Measurements from ENCODE around the gene PHF1. TPM values are rescaled to one million over a fixed set of nuclear protein-coding genes. Genes with fewer than 3 reads are reported as not detected.

Gene PHF1
- total RNA-seq, 2 donors from 2014 or later, result 51.8 to 69.8 TPM

DNA sequence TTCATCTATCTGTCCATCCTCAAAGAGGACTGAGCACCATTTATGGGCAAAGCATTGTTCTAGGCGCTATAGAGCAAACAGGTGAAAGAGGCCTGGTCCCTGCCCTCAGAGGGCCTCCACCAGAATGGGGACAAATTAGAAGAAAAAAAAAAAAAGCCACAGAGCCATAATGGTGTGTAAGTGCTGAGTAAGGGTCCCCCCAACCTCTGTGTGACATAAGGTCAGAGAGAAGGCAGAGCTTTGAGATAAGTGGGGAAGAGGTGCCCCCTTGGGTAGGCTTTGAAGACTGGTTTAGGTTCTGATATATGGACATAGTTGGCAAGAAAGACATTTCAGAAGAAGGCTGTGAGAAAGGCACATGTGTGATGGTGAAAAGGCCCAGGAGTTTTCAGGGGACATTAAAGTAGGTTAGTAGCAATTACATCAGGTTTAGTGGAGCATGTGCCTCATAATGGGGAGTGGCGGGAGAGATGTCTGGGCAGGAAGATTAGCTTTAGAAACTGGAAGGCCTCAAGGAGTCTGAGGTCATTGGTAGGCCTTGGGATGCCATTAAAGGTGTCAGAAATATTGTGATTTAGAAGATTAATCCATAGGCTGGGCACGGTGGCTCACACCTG lies 28.3 kb downstream of the PHF1 start:
- H3K27ac ChIP-seq, result no peak overlapping the region
- H3K27me3 ChIP-seq, result no peaks in the 10 kb centered on the region
- no peaks in the 10 kb centered on the region for H3K9me3 ChIP-seq
- TF ChIP-seq, protein P1, sequence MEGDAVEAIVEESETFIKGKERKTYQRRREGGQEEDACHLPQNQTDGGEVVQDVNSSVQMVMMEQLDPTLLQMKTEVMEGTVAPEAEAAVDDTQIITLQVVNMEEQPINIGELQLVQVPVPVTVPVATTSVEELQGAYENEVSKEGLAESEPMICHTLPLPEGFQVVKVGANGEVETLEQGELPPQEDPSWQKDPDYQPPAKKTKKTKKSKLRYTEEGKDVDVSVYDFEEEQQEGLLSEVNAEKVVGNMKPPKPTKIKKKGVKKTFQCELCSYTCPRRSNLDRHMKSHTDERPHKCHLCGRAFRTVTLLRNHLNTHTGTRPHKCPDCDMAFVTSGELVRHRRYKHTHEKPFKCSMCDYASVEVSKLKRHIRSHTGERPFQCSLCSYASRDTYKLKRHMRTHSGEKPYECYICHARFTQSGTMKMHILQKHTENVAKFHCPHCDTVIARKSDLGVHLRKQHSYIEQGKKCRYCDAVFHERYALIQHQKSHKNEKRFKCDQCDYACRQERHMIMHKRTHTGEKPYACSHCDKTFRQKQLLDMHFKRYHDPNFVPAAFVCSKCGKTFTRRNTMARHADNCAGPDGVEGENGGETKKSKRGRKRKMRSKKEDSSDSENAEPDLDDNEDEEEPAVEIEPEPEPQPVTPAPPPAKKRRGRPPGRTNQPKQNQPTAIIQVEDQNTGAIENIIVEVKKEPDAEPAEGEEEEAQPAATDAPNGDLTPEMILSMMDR (IDR thresholded peaks at IDR 0.05), result no peak
- DNase-seq (ENCODE audit: low spot score), result no peak
- no peak overlapping the region for H3K4me3 ChIP-seq
- H3K36me3 ChIP-seq, result peaks cover 52% of the 10 kb centered on the region
- peaks cover 0 to under 1% of the 10 kb centered on the region in 2 donors for H3K4me1 ChIP-seq

DNA sequence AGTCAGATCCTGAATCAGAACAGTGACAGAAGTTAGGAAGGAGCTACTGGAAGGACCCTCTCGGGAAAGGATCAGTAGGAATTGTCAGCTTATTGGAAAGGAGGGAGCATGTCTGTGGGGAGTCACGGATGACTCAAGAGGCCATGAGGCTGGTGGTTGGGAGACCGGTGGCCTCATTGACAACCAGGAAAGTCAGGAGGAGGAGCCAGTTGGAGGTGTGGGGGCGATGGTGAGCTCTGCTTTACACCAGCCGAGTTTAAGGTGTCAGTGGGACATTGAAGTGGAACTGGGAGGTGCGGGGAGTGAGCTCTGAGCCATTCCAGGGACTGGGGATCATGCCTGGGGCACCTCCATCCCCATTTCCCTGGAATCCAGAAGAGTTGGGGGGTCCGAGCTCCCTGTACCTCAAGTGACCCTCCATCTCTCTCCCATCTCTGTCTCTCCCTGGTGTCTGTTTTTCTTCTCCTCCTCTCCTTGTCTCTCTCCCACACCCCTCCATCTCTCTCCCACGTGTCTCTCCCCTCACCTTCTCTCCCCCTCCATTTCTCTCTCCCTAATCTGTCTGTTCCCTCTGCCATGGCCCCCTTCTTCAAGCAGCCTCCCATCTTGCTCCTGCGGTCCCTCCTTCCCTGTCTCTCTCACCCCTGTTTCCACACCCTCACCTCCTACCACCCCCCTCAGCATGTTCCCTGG lies 29.3 kb downstream of the PHF1 start:
- Histone ChIP-seq H3K4me3 (no peak overlapping the region), H3K4me1 (no peaks in the 10 kb centered on the region), H3K27me3 (no peaks in the 10 kb centered on the region), H3K9me3 (no peaks in the 10 kb centered on the region), H3K27ac (no peak overlapping the region), H3K36me3 (peaks cover 51% of the 10 kb centered on the region)
- TF ChIP-seq, protein P1 (IDR thresholded peaks at IDR 0.05), result no peak
- DNase-seq (ENCODE audit: low spot score), result no peak

DNA sequence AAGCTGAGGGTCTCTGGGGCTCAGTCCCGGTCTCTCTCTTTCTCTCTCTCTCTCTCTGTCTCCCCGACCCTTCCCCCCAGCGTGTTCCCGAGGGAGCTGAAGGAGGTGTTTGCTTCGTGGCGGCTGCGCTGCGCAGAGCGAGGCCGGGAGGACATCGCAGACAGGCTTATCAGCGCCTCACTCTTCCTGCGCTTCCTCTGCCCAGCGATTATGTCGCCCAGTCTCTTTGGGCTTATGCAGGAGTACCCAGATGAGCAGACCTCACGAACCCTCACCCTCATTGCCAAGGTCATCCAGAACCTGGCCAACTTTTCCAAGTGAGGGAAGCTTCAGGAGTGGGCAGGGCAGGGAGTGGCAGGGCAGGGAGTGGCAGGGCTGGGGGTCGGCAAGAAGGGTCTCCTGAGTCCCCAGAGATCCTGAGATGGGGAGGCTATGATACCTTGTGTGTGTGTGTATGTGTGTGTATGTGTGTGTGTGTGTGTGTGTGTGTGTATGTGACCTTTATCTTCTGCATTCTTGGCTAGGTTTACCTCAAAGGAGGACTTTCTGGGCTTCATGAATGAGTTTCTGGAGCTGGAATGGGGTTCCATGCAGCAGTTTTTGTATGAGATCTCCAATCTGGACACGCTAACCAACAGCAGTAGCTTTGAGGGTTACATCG lies 30.0 kb downstream of the PHF1 start:
- Histone ChIP-seq H3K36me3 (peaks cover 44% of the 10 kb centered on the region), H3K27me3 (no peaks in the 10 kb centered on the region), H3K9me3 (no peaks in the 10 kb centered on the region), H3K4me3 (no peak overlapping the region), H3K4me1 (no peaks in the 10 kb centered on the region), H3K27ac (no peak overlapping the region)
- TF ChIP-seq, protein P1 (IDR thresholded peaks at IDR 0.05), result no peak
- DNase-seq (ENCODE audit: low spot score), result no peak

DNA sequence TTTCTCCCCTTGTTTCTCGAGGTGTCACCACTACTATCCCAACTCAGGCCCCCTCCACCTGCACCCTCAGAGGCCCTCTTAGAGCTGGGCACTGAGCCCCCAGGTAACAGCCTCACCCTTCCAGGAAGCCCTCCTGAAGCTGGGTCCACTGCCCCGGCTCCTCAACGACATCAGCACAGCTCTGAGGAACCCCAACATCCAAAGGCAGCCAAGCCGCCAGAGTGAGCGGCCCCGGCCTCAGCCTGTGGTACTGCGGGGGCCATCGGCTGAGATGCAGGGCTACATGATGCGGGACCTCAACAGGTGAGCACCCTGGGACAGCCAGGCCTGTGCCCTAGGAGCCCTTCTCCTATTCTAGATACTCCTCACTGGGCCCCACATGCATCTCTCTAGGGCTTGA lies 30.6 kb downstream of the PHF1 start:
- Histone ChIP-seq H3K9me3 (no peaks in the 10 kb centered on the region), H3K36me3 (peaks cover 45% of the 10 kb centered on the region), H3K4me1 (no peaks in the 10 kb centered on the region), H3K27ac (no peak overlapping the region), H3K27me3 (no peaks in the 10 kb centered on the region), H3K4me3 (no peak overlapping the region)
- DNase-seq (ENCODE audit: low spot score), result no peak
- TF ChIP-seq, protein P1 (IDR thresholded peaks at IDR 0.05), result no peak

DNA sequence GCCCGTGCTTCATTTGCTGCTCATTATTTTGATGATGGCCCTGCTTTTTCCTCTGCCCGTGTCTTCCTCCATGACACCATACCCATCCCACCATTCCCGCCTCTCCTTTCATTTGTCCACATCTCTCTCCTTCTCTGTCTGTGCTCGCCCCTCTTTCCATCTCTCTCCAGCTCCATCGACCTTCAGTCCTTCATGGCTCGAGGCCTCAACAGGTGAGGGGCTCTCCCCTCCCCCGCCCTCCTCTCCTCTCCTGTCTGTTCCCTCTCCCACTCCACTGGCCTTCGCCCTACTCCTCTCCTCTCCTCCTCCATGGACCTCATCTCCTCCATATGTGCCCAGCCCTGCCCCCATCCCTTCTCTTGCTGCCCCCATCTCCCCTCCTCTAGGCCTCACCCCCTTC lies 31.5 kb downstream of the PHF1 start:
- Histone ChIP-seq H3K27me3 (no peaks in the 10 kb centered on the region), H3K27ac (no peak overlapping the region), H3K4me3 (no peak overlapping the region), H3K9me3 (no peaks in the 10 kb centered on the region), H3K4me1 (no peaks in the 10 kb centered on the region), H3K36me3 (peaks cover 40% of the 10 kb centered on the region)
- no peak for DNase-seq (ENCODE audit: low spot score)
- TF ChIP-seq, protein P1 (IDR thresholded peaks at IDR 0.05), result no peak
